Mononuclear cell (primary cell): ENCODE measurements around the gene GRK4. TPM values are rescaled to one million over a fixed set of nuclear protein-coding genes. Genes with fewer than 3 reads are reported as not detected.

Experiments
- H3K27me3 ChIP-seq: 2 replicates; pipeline ENCODE4 v1.6.0; 2011; ENCODE audit warnings: low read length, control low read depth; ENCODE audit not compliant: insufficient read depth
- H3K4me1 ChIP-seq: 2 replicates; pipeline ENCODE4 v1.5.1; 2011; ENCODE audit warnings: mild to moderate bottlenecking, low read length, control low read depth; ENCODE audit not compliant: insufficient read depth
- H3K4me3 ChIP-seq: 2 replicates; pipeline ENCODE4 v1.5.1; 2011; ENCODE audit warnings: mild to moderate bottlenecking, low read length, moderate library complexity
- H3K9me3 ChIP-seq: 2 replicates; pipeline ENCODE4 v1.5.1; 2011; ENCODE audit warnings: low read depth, mild to moderate bottlenecking, control low read depth, low read length
- total RNA-seq: library from RNA; depleted of rRNA; stranded (reverse); fragments of >200 nt; gene quantifications from one replicate; pipeline ENCODE4 v1.2.3, GENCODE V29; 2012

The GRK4 gene
- total RNA-seq, 1 donor, result 1.7 TPM

- H3K4me1 ChIP-seq, result no peaks in the 10 kb centered on the region
- H3K27me3 ChIP-seq, result no peaks in the 10 kb centered on the region
- no peak overlapping the region for H3K4me3 ChIP-seq
- no peaks in the 10 kb centered on the region for H3K9me3 ChIP-seq
Measured at GRCh38 chr4:2995546-2996265, 32.3 kb downstream of the GRK4 start.

- Histone ChIP-seq H3K27me3 (no peaks in the 10 kb centered on the region), H3K4me3 (no peak overlapping the region), H3K9me3 (no peaks in the 10 kb centered on the region), H3K4me1 (no peaks in the 10 kb centered on the region)
Measured at GRCh38 chr4:2996415-2996814, 33.0 kb downstream of the GRK4 start.

GRCh38 chr4:3007724-3008123, 44.4 kb downstream of the GRK4 start:
- Histone ChIP-seq H3K4me3 (no peak overlapping the region), H3K27me3 (no peaks in the 10 kb centered on the region), H3K4me1 (no peaks in the 10 kb centered on the region)

GRCh38 chr4:3009422-3009821, 46.1 kb downstream of the GRK4 start:
- H3K4me3 ChIP-seq, result no peak overlapping the region
- no peaks in the 10 kb centered on the region for H3K4me1 ChIP-seq
- H3K9me3 ChIP-seq, result no peaks in the 10 kb centered on the region
- H3K27me3 ChIP-seq, result no peaks in the 10 kb centered on the region

More at GRCh38 chr4:3007724-3008123, 44.4 kb downstream of the GRK4 start:
- no peaks in the 10 kb centered on the region for H3K9me3 ChIP-seq

GRCh38 chr4:3010577-3010976, 47.2 kb downstream of the GRK4 start:
- Histone ChIP-seq H3K9me3 (no peaks in the 10 kb centered on the region), H3K27me3 (no peaks in the 10 kb centered on the region), H3K4me1 (no peaks in the 10 kb centered on the region), H3K4me3 (no peak overlapping the region)

GRCh38 chr4:3010998-3011397, 47.6 kb downstream of the GRK4 start:
- no peaks in the 10 kb centered on the region for H3K4me1 ChIP-seq
- H3K27me3 ChIP-seq, result no peaks in the 10 kb centered on the region
- H3K4me3 ChIP-seq, result no peak overlapping the region
- no peaks in the 10 kb centered on the region for H3K9me3 ChIP-seq

GRCh38 chr4:3011456-3012220, 48.3 kb downstream of the GRK4 start:
- Histone ChIP-seq H3K4me3 (no peak overlapping the region), H3K27me3 (no peaks in the 10 kb centered on the region), H3K9me3 (no peaks in the 10 kb centered on the region), H3K4me1 (no peaks in the 10 kb centered on the region)

- H3K9me3 ChIP-seq, result no peaks in the 10 kb centered on the region
Measured at GRCh38 chr4:3013323-3013722, 50.0 kb downstream of the GRK4 start.

GRCh38 chr4:3013839-3014350, 50.5 kb downstream of the GRK4 start:
- H3K4me1 ChIP-seq, result no peaks in the 10 kb centered on the region
- no peak overlapping the region for H3K4me3 ChIP-seq
- H3K27me3 ChIP-seq, result no peaks in the 10 kb centered on the region
- no peaks in the 10 kb centered on the region for H3K9me3 ChIP-seq

More at GRCh38 chr4:3013323-3013722, 50.0 kb downstream of the GRK4 start:
- Histone ChIP-seq H3K4me3 (no peak overlapping the region), H3K27me3 (no peaks in the 10 kb centered on the region), H3K4me1 (no peaks in the 10 kb centered on the region)

- no peaks in the 10 kb centered on the region for H3K4me1 ChIP-seq
- no peaks in the 10 kb centered on the region for H3K27me3 ChIP-seq
- no peak overlapping the region for H3K4me3 ChIP-seq
- H3K9me3 ChIP-seq, result no peaks in the 10 kb centered on the region
Measured at GRCh38 chr4:3016961-3017360, 53.6 kb downstream of the GRK4 start.

GRCh38 chr4:3017504-3017903, 54.1 kb downstream of the GRK4 start:
- Histone ChIP-seq H3K9me3 (no peaks in the 10 kb centered on the region), H3K4me1 (no peaks in the 10 kb centered on the region), H3K27me3 (no peaks in the 10 kb centered on the region), H3K4me3 (no peak overlapping the region)

GRCh38 chr4:3019145-3019846, 55.9 kb downstream of the GRK4 start:
- Histone ChIP-seq H3K4me1 (no peaks in the 10 kb centered on the region), H3K4me3 (no peak overlapping the region), H3K27me3 (no peaks in the 10 kb centered on the region), H3K9me3 (no peaks in the 10 kb centered on the region)

GRCh38 chr4:3021127-3021526, 57.8 kb downstream of the GRK4 start:
- no peaks in the 10 kb centered on the region for H3K4me1 ChIP-seq
- H3K4me3 ChIP-seq, result no peak overlapping the region
- H3K9me3 ChIP-seq, result no peaks in the 10 kb centered on the region
- no peaks in the 10 kb centered on the region for H3K27me3 ChIP-seq

- Histone ChIP-seq H3K4me3 (no peak overlapping the region), H3K9me3 (no peaks in the 10 kb centered on the region), H3K4me1 (no peaks in the 10 kb centered on the region), H3K27me3 (no peaks in the 10 kb centered on the region)
Measured at GRCh38 chr4:3021627-3022026, 58.3 kb downstream of the GRK4 start.

- H3K4me1 ChIP-seq, result no peaks in the 10 kb centered on the region
- H3K4me3 ChIP-seq, result no peak overlapping the region
- no peaks in the 10 kb centered on the region for H3K27me3 ChIP-seq
- H3K9me3 ChIP-seq, result no peaks in the 10 kb centered on the region
Measured at GRCh38 chr4:3022112-3022511, 58.7 kb downstream of the GRK4 start.
